Stomach smooth muscle (tissue), 2 donors: Measurements from ENCODE around the gene SMIM14.
"Not testable (repeated sequence)": the region's sequence is repeated elsewhere in the genome, so short reads cannot be mapped to it uniquely, and the experiment has no call there.

Experiments
- H3K27ac ChIP-seq: one replicate; pipeline ENCODE4 v1.7.0; 2013; ENCODE audit warnings: mild to moderate bottlenecking, low read length, inconsistent platforms
- H3K27me3 ChIP-seq, 2 donors: one replicate each; pipeline ENCODE4 v1.7.0; 2013; ENCODE audit warnings: low read length in 2 of 2; ENCODE audit not compliant: insufficient read depth in 2 of 2, control insufficient read depth in 1 of 2
- H3K36me3 ChIP-seq, 2 donors: one replicate each; pipeline ENCODE4 v1.7.0; 2013; ENCODE audit warnings: low read length in 2 of 2; ENCODE audit not compliant: control insufficient read depth in 2 of 2, insufficient read depth in 2 of 2
- H3K4me1 ChIP-seq: one replicate; pipeline ENCODE4 v1.7.0; 2013; ENCODE audit warnings: low read length; ENCODE audit not compliant: control insufficient read depth, insufficient read depth
- H3K4me3 ChIP-seq, 2 donors: one replicate each; pipeline ENCODE4 v1.7.0; 2013; ENCODE audit warnings: low read length in 2 of 2
- H3K9ac ChIP-seq, 2 donors: one replicate each; pipeline ENCODE4 v1.7.0; 2013; ENCODE audit warnings: low read length in 2 of 2, mild to moderate bottlenecking in 1 of 2
- H3K9me3 ChIP-seq, 2 donors: one replicate each; pipeline ENCODE4 v1.7.0; 2013; ENCODE audit warnings: low read length in 2 of 2; ENCODE audit not compliant: control insufficient read depth in 2 of 2
- donor health status: healthy.
- donor health status: Pancreatic carcinoma.

Gene SMIM14

DNA sequence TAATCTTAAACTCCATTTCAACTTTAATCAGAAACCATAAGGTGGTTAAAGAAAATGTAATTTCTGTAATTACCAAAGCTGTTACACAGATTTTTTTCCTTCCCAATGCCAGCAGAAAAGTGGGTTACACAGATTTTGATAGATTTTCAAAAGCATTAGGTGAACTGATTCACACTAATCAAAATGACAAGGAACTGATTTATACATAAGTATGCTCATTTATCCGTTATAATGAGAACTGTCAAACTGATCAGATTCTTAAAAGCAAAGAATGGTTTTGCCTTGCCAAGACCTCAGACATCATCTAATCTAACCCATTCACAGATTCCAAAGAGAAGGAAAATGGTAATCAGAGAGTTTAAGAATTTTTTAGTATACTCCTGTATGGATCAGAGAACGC, 116.6 kb downstream of the SMIM14 start:
- Histone ChIP-seq H3K27ac (no peak overlapping the region), H3K9ac (no peak overlapping the region), H3K9me3 (no peaks in the 10 kb centered on the region), H3K27me3 (no peaks in the 10 kb centered on the region), H3K36me3 (peaks cover 0 to 2% of the 10 kb centered on the region in 2 donors), H3K4me1 (peaks cover 4% of the 10 kb centered on the region), H3K4me3 (no peak overlapping the region)

DNA sequence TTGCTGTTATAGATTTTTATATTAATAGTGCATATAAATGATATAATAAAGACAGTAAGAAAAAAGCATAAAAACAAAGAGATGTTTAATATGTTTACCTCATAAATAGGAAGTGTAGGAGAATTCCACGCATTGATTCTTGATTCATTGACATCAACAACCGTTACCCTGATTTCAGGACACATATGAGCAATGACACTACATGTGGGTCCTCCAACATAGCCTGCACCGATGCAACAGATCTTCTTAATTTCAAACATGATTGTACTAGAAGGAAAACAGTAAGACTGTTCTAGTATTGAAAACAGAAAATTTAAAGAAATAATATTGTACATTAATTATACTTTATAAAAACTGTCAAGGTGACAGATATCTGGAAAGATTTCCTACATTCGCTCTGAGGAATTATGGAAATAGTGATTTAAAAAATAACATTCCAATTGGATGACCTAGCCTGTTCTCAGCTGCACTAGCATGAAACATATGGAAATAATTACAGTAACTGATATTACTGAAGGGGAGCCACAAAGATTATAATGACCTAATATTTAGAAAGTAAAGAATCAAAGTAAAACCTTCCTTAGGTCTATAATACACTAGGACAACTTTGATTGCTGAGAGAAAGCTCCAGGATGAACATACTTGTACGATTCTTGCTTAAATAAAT, 117.3 kb downstream of the SMIM14 start:
- H3K9me3 ChIP-seq = no peaks in the 10 kb centered on the region

DNA sequence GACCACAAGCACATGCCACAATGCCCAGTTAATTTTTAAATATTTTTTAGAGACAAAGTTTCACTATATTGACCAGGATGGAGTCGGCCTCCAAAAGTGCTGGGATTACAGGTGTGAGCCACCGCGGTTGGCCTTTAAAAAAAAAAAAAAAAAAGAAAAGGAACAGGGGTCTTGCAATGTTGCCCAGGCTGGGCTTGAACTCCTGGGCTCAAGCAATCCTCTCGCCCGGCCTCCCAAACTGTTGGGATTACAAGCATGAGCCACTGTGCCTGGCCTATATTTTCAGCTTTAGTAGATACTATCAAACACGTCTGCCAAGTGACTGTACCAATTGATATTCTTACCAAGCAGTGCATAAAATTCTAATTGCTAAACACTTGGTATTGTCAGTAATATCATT, 120.2 kb downstream of the SMIM14 start:
- Histone ChIP-seq H3K27me3 (no peaks in the 10 kb centered on the region), H3K4me1 (no peaks in the 10 kb centered on the region), H3K4me3 (no peak overlapping the region), H3K36me3 (peaks cover 0 to 7% of the 10 kb centered on the region in 2 donors), H3K27ac (no peak overlapping the region), H3K9me3 (no peaks in the 10 kb centered on the region), H3K9ac (no peak overlapping the region)

More for the DNA sequence above, 117.3 kb downstream of the SMIM14 start:
- H3K4me1 ChIP-seq = peaks cover 3% of the 10 kb centered on the region
- H3K4me3 ChIP-seq = no peak overlapping the region
- no peak overlapping the region for H3K27ac ChIP-seq
- peaks cover 0 to 2% of the 10 kb centered on the region in 2 donors for H3K36me3 ChIP-seq
- no peaks in the 10 kb centered on the region for H3K27me3 ChIP-seq
- no peak overlapping the region for H3K9ac ChIP-seq

DNA sequence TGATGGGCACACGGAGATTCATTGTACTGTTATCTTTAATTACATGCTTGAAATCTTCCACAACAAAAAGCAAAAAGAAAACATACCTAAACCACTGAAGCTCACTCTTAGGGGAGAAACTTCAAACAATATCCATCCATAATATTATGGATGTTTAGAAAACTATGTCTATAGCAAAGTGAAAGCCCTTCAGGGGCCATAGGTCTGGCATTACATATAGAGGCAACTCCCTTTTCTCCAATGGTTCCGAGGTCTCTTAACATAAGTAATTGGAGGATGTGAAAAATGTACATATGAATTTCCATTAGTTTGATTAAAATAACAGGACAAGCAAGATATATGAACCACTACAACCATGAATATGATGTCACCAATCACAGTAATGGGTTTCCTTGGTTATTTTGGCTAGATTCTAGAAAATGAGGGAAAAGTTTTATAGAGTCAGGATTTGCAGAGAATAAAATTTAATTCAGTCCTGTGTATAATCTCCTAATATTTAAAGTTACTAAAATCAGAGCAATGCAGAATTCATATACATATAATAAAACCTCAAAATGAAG, 122.2 kb downstream of the SMIM14 start:
- Histone ChIP-seq H3K4me1 (no peaks in the 10 kb centered on the region), H3K36me3 (peaks cover 2 to 13% of the 10 kb centered on the region in 2 donors), H3K4me3 (no peak overlapping the region), H3K27me3 (no peaks in the 10 kb centered on the region), H3K27ac (no peak overlapping the region), H3K9me3 (no peaks in the 10 kb centered on the region), H3K9ac (no peak overlapping the region)

DNA sequence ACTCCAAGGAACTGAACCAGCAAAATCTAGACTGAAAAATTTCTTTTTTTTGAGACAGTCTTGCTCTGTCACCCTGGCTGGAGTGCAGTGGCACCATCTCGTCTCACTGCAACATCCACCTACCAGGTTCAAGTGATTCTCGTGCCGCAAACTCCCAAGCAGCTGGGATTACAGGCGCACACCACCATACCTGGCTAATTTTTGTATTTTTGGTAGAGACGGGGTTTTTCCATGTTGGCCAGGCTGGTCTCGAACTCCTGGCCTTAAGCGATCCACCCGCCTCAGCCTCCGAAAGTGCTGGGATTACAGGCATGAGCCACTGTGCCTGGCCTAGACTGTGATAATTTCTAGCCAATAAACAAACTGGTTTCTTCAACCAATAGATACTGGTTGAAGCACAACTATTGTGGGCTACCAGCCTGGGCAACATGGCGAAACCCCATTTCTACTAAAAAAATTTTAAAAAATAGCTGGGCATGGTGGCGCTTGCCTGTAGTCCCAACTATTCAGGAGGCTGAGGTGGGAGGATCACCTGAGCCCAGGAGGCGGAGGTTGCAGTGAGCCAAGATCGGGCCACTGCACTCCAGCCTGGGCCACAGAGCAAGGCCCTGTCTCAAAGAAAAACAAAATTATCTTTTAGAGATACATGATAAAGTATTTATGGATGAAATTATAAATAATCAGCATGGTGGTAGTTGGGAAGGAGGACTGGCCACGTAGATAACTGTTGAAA, 122.8 kb downstream of the SMIM14 start:
- not testable (repeated sequence) for H3K27me3 ChIP-seq, H3K27ac ChIP-seq
- peaks cover 2 to 13% of the 10 kb centered on the region in 2 donors for H3K36me3 ChIP-seq

DNA sequence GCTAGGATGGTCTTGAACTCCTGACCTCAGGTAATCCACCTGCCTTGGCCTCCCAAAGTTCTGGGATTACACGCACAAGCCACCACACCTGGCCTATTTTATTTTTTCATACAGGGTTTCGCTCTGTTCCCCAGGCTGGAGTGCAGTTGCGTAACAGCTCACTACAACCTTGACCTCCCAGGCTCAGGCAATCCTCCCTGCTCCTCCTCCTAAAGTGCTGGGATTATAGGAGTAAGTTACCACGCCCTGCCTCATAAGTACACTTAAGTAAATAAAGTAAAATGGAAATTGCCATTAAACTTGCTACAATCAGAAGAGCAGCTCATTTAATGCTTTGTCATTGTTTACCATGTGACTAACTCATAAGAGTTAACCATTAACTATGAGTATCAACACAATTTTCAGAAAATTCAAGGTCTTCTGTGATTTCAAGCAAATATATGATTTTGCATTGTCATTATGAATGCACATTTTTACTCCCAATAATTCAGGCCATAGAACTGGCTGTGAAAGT, 123.7 kb downstream of the SMIM14 start:
- Histone ChIP-seq H3K9ac (no peak overlapping the region), H3K27ac (no peak overlapping the region), H3K4me3 (no peak overlapping the region), H3K9me3 (no peaks in the 10 kb centered on the region), H3K27me3 (no peaks in the 10 kb centered on the region), H3K4me1 (no peaks in the 10 kb centered on the region), H3K36me3 (peaks cover 8 to 20% of the 10 kb centered on the region in 2 donors)

More for the DNA sequence above, 122.8 kb downstream of the SMIM14 start:
- not testable (repeated sequence) for H3K9ac ChIP-seq, H3K4me3 ChIP-seq, H3K4me1 ChIP-seq, H3K9me3 ChIP-seq

DNA sequence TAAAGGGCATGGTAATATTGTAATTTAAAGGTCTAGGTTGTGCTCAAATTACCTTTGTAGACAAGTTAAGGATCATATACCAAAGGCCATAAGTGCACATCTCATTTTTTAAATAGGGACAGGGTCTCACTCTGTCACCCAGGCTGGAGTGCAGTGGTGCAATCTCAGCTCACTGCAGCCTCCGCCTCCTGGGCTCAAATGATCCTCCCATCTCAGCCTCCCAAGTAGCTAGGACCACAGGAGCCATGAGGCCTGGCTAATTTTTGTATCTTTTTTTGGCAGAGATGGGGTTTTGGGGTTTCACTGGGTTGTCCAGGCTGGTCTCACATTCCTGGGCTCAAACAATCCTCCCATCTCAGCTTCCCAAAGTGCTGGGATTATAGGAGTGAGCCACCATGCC, 124.4 kb downstream of the SMIM14 start:
- not testable (repeated sequence) for H3K9ac ChIP-seq, H3K4me3 ChIP-seq, H3K4me1 ChIP-seq, H3K27ac ChIP-seq, H3K9me3 ChIP-seq, H3K27me3 ChIP-seq
- peaks cover 12 to 26% of the 10 kb centered on the region in 2 donors for H3K36me3 ChIP-seq

DNA sequence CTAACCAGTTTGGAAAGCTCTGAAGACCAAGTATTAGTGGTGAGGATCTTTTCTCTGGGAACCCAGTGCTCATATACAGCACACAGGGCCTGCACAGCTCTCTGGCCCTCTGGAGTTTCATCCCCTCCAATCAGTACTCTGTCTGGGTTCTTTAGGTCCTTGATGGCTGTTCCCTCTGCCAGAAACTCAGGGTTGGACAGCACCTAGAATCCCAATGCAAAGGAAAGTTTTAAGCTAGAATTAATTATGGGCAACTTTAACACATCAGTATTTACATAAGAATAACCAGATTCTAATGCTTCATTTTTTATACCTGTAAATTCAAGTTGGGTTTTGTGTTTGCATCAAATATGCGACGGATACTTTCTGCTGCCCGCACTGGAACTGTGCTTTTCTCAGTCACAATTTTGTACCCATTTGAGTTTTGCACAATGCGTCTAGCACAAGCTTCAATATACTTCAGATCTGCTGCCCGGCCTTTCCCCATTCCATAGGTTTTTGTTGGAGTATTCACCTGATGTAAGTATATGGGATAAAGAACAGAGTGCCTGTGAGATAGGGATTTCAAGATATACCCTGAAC, 128.2 kb downstream of the SMIM14 start:
- no peak overlapping the region for H3K27ac ChIP-seq
- no peak overlapping the region for H3K4me3 ChIP-seq
- no peaks in the 10 kb centered on the region for H3K27me3 ChIP-seq
- H3K9ac ChIP-seq = no peak overlapping the region
- H3K36me3 ChIP-seq = peaks cover 26 to 42% of the 10 kb centered on the region in 2 donors
- H3K4me1 ChIP-seq = no peaks in the 10 kb centered on the region
- H3K9me3 ChIP-seq = no peaks in the 10 kb centered on the region

DNA sequence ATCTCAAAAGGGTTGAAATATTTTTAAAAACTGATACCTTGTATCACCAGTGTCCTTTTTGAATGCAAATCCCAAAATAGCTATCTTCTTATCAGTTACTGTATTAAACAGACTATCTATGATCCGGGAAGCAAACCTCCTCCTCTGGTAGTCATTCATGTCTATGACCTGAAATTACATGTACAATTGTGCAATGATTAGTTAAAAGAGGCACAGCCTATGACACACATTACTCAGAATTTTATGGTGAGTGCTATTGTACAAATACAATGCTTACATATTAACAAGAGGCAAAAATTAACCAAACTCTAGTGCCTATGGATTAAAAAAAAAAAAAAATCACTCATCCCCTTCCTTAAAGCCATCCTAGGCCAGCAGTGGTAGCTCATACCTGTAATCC, 133.1 kb downstream of the SMIM14 start:
- Histone ChIP-seq H3K27me3 (no peaks in the 10 kb centered on the region), H3K27ac (no peak overlapping the region), H3K4me3 (no peak overlapping the region), H3K36me3 (peaks cover 42 to 53% of the 10 kb centered on the region in 2 donors), H3K4me1 (no peaks in the 10 kb centered on the region), H3K9ac (no peak overlapping the region), H3K9me3 (no peaks in the 10 kb centered on the region)

DNA sequence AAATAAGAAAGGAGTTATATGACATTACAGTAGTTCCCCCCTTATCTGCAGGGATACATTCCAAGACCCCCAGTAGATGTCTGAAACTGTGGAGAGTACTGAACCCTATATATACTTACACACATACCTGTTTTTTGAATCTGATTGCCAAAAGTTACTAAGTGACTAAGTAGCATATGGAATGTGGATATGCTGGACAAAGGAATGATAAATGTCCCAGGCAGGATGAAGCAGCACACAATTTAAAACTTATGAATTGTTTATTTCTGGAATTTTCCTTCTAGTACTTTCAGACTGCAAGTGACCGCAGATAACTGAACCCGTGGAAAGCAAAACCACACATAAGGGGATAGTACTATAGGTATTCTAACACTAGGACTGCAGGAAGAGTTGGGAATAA, 134.1 kb downstream of the SMIM14 start:
- H3K9me3 ChIP-seq = no peaks in the 10 kb centered on the region
- peaks cover 38 to 44% of the 10 kb centered on the region in 2 donors for H3K36me3 ChIP-seq
- no peaks in the 10 kb centered on the region for H3K4me1 ChIP-seq
- no peak overlapping the region for H3K27ac ChIP-seq
- no peak overlapping the region for H3K4me3 ChIP-seq
- H3K9ac ChIP-seq = no peak overlapping the region
- no peaks in the 10 kb centered on the region for H3K27me3 ChIP-seq
